ENCODE measurements around the gene RAB3IP. TPM values are rescaled to one million over a fixed set of nuclear protein-coding genes. Genes with fewer than 3 reads are reported as not detected.
A peak's percentile ranks its signal among the peaks of the same experiment; 100 is the strongest.

Gene RAB3IP
- total and polyA plus RNA-seq, 9 donors = 3.9 to 31.7 (median 6.7) TPM

- no peaks in the 10 kb centered on the region for H3K27me3 ChIP-seq
- intact Hi-C loops (cut with DNase I) = no loop called here
- peak overlapping the region; percentile 15 to 49 for H3K27ac ChIP-seq
Observed at GRCh38 chr12:69739287-69740191, 879 bp downstream of the RAB3IP start.

GRCh38 chr12:69744109-69744508, 5.4 kb downstream of the RAB3IP start:
- H3K9me3 ChIP-seq = no peaks in the 10 kb centered on the region
- H3K27me3 ChIP-seq = no peaks in the 10 kb centered on the region
- 93 to 95% (median 94%) methylated on average over 4 of the region's 4 CpGs for WGBS, 3 donors
- TF ChIP-seq EP300 (IDR thresholded peaks at IDR 0.05) (no peak), CTCF (IDR thresholded peaks at IDR 0.05) (no peak), POLR2A (IDR thresholded peaks at IDR 0.05) (no peak)
- intact Hi-C loops (cut with DNase I) = no loop called here
- H3K4me1 ChIP-seq (ENCODE audit: insufficient read depth) = peaks cover 2% of the 10 kb centered on the region
- H3K36me3 ChIP-seq = no peaks in the 10 kb centered on the region
- no peak overlapping the region for H3K4me3 ChIP-seq
- no peak overlapping the region for H3K27ac ChIP-seq
- no peak for DNase-seq

More at GRCh38 chr12:69739287-69740191, 879 bp downstream of the RAB3IP start:
- peak in 3 of 5 donors; percentile 23 to 49 (median 37) for DNase-seq
- Histone ChIP-seq H3K4me1 (ENCODE audit: insufficient read depth) (peaks cover 2% of the 10 kb centered on the region), H3K36me3 (no peaks in the 10 kb centered on the region), H3K4me3 (peak overlapping the region; percentile 81), H3K9me3 (no peaks in the 10 kb centered on the region)
- WGBS, 3 donors = 1% methylated on average over 49 to 66 of the region's 66 CpGs
- no peak for TF ChIP-seq CTCF (IDR thresholded peaks at IDR 0.05)
- TF ChIP-seq POLR2A (IDR thresholded peaks at IDR 0.05) = no peak
- TF ChIP-seq EP300 (IDR thresholded peaks at IDR 0.05) = no peak

DNA sequence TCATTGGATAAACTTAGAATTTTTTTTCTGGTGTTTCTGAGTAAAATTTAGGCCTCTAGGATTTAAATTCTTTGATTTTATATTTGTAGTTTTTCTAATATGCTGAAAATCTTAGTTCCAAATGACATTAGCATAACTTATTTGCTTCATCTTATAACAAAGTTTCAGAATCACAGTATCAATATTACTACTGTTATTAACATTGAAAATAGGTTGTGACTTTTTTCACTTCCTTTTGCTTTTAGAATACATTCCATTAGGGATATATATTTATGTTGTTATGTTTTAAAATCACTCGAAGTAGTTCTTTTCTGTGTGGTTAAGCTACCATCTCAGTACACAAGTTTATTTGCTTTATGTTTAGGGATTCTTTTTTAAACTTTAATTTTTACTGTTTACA, 12.8 kb downstream of the RAB3IP start:
- no peak for DNase-seq

GRCh38 chr12:69755302-69755701, 16.6 kb downstream of the RAB3IP start:
- intact Hi-C loops (cut with DNase I) = no loop called here
- 93 to 95% (median 94%) methylated on average over 5 of the region's 5 CpGs for WGBS, 3 donors

More for the DNA sequence above, 12.8 kb downstream of the RAB3IP start:
- Histone ChIP-seq H3K27me3 (peaks cover 3% of the 10 kb centered on the region), H3K9me3 (no peaks in the 10 kb centered on the region), H3K27ac (no peak overlapping the region), H3K4me3 (no peak overlapping the region), H3K4me1 (ENCODE audit: insufficient read depth) (no peaks in the 10 kb centered on the region), H3K36me3 (no peaks in the 10 kb centered on the region)
- WGBS, 3 donors = 61 to 80% (median 66%) methylated on average over 1 of the region's 1 CpG
- intact Hi-C loops (cut with DNase I) = no loop called here
- TF ChIP-seq EP300 (IDR thresholded peaks at IDR 0.05) (no peak), POLR2A (IDR thresholded peaks at IDR 0.05) (no peak), CTCF (IDR thresholded peaks at IDR 0.05) (no peak)

More at GRCh38 chr12:69755302-69755701, 16.6 kb downstream of the RAB3IP start:
- Histone ChIP-seq H3K36me3 (no peaks in the 10 kb centered on the region), H3K4me1 (ENCODE audit: insufficient read depth) (no peaks in the 10 kb centered on the region), H3K9me3 (no peaks in the 10 kb centered on the region), H3K27ac (no peak overlapping the region), H3K4me3 (no peak overlapping the region), H3K27me3 (peaks cover 3% of the 10 kb centered on the region)
- TF ChIP-seq CTCF (IDR thresholded peaks at IDR 0.05) (no peak), EP300 (IDR thresholded peaks at IDR 0.05) (no peak), POLR2A (IDR thresholded peaks at IDR 0.05) (no peak)
- no peak for DNase-seq
